ENCODE results near the gene CATSPER1. TPM values are rescaled to one million over a fixed set of nuclear protein-coding genes. Genes with fewer than 3 reads are reported as not detected.

CATSPER1 gene
- polyA plus RNA-seq, 1 of the 3 experiments (the other 2 are of a cell fraction) = 2.2 TPM

DNA sequence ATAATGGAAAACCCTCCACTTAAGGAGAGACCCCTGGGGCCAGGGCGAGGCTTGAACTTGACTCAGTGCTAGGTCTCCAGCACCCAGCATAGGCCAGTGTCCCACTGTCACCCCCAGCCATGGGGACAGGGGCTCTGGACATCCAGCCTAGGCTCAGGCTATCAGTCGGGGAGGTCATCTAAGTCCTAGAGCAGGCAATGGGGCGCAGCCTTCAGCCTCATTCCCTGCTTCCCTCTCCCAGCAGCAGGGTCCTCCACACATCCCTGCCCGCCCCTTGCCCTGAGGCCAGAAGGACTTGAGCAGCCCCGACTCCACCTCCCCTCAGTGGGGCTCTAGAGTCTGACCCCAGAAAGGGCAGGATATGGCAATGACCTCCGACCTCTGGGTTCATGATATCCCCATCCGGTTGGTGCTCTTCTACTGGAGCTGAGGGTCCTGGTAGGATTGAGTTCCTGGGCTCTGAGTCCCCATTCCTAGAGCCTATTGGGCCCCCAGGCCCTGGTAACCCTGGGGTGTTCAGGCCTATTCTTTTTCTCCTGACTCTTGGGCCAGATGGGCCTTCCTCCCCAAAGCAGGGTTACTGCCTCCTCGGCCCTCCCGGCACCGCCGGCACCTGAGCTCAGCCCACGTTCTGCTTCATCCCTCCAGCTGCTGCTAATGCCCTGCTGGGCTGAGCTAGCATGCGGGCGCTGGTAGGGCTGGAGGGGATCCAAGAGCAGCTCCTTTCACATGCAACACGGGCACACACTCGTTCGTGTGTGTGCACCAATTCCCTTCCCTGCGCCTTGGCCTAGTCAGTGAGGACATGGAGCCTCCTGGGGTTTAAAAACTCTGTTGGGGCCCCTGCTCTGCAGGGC, 10.1 kb downstream of the CATSPER1 start:
- Histone ChIP-seq H3K27ac (ENCODE audit: low read depth in 2 of 2, low read length in 1 of 2) (peak overlapping the region; percentile 73 to 92; a peak in 3 of 4 replicates), H2AFZ (ENCODE audit: low read depth) (peak overlapping the region; percentile 29; the same call in 1 of the 2 replicates), H3K27me3 (ENCODE audit: insufficient read depth) (no peaks in the 10 kb centered on the region), H3K9me3 (no peaks in the 10 kb centered on the region), H3K4me2 (peak overlapping the region; percentile 74), H4K20me1 (ENCODE audit: insufficient read depth) (no peaks in the 10 kb centered on the region), H3K79me2 (ENCODE audit: insufficient read depth) (peaks cover 38% of the 10 kb centered on the region; the same call in 1 of the 2 replicates), H3K9ac (peak overlapping the region; percentile 71), H3K4me3 (ENCODE audit: low read depth in 2 of 2, low read length in 1 of 2) (no peak overlapping the region), H3K36me3 (replicated peaks in 1 of 2; ENCODE audit: control insufficient read depth in 1 of 2, insufficient read depth in 2 of 2, low read length in 1 of 2) (no peaks in the 10 kb centered on the region), H3K9me2 (no peaks in the 10 kb centered on the region), H3K4me1 (ENCODE audit: control insufficient read depth in 1 of 2, insufficient read depth in 2 of 2, low read depth in 1 of 2, low read length in 1 of 2) (peaks cover 15 to 38% of the 10 kb centered on the region in 2 experiments; a peak in 3 of 4 replicates), H3F3A (replicated peaks; ENCODE audit: insufficient read depth) (peaks cover 31% of the 10 kb centered on the region)
- POLR2A ChIA-PET = no interaction called here
- 97% methylated on average over 10 of the region's 18 CpGs for WGBS (ENCODE audit: low lambda C conversion rate)
- DNase-seq = no peak
- no peak for TF ChIP-seq RFX5 (IDR thresholded peaks at IDR 0.05; ENCODE audit: low read length)
- TF ChIP-seq, protein P1, sequence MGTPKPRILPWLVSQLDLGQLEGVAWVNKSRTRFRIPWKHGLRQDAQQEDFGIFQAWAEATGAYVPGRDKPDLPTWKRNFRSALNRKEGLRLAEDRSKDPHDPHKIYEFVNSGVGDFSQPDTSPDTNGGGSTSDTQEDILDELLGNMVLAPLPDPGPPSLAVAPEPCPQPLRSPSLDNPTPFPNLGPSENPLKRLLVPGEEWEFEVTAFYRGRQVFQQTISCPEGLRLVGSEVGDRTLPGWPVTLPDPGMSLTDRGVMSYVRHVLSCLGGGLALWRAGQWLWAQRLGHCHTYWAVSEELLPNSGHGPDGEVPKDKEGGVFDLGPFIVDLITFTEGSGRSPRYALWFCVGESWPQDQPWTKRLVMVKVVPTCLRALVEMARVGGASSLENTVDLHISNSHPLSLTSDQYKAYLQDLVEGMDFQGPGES (IDR thresholded peaks at IDR 0.05; ENCODE audit: low read depth, low read length) = no peak
- TF ChIP-seq, protein P2, sequence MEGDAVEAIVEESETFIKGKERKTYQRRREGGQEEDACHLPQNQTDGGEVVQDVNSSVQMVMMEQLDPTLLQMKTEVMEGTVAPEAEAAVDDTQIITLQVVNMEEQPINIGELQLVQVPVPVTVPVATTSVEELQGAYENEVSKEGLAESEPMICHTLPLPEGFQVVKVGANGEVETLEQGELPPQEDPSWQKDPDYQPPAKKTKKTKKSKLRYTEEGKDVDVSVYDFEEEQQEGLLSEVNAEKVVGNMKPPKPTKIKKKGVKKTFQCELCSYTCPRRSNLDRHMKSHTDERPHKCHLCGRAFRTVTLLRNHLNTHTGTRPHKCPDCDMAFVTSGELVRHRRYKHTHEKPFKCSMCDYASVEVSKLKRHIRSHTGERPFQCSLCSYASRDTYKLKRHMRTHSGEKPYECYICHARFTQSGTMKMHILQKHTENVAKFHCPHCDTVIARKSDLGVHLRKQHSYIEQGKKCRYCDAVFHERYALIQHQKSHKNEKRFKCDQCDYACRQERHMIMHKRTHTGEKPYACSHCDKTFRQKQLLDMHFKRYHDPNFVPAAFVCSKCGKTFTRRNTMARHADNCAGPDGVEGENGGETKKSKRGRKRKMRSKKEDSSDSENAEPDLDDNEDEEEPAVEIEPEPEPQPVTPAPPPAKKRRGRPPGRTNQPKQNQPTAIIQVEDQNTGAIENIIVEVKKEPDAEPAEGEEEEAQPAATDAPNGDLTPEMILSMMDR (IDR thresholded peaks at IDR 0.05) = no peak
- no peak for TF ChIP-seq GABPA (IDR thresholded peaks at IDR 0.05; ENCODE audit: low read depth)
- TF ChIP-seq JUND (IDR thresholded peaks at IDR 0.05) = no peak
- TF ChIP-seq, protein P3, sequence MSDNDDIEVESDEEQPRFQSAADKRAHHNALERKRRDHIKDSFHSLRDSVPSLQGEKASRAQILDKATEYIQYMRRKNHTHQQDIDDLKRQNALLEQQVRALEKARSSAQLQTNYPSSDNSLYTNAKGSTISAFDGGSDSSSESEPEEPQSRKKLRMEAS (IDR thresholded peaks at IDR 0.05; ENCODE audit: low read depth) = no peak
- TF ChIP-seq, protein P4, sequence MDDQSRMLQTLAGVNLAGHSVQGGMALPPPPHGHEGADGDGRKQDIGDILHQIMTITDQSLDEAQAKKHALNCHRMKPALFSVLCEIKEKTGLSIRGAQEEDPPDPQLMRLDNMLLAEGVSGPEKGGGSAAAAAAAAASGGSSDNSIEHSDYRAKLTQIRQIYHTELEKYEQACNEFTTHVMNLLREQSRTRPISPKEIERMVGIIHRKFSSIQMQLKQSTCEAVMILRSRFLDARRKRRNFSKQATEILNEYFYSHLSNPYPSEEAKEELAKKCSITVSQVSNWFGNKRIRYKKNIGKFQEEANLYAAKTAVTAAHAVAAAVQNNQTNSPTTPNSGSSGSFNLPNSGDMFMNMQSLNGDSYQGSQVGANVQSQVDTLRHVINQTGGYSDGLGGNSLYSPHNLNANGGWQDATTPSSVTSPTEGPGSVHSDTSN (IDR thresholded peaks at IDR 0.05) = no peak
- TF ChIP-seq NFIC (IDR thresholded peaks at IDR 0.05; ENCODE audit: borderline replicate concordance) = no peak
- TF ChIP-seq YY1 (IDR thresholded peaks at IDR 0.05; ENCODE audit: low read depth) = no peak
- TF ChIP-seq, protein P5, sequence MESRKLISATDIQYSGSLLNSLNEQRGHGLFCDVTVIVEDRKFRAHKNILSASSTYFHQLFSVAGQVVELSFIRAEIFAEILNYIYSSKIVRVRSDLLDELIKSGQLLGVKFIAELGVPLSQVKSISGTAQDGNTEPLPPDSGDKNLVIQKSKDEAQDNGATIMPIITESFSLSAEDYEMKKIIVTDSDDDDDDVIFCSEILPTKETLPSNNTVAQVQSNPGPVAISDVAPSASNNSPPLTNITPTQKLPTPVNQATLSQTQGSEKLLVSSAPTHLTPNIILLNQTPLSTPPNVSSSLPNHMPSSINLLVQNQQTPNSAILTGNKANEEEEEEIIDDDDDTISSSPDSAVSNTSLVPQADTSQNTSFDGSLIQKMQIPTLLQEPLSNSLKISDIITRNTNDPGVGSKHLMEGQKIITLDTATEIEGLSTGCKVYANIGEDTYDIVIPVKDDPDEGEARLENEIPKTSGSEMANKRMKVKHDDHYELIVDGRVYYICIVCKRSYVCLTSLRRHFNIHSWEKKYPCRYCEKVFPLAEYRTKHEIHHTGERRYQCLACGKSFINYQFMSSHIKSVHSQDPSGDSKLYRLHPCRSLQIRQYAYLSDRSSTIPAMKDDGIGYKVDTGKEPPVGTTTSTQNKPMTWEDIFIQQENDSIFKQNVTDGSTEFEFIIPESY (IDR thresholded peaks at IDR 0.05; ENCODE audit: borderline replicate concordance, low read depth) = no peak
- TF ChIP-seq TCF12 (IDR thresholded peaks at IDR 0.05) = no peak
- TF ChIP-seq, protein P6, sequence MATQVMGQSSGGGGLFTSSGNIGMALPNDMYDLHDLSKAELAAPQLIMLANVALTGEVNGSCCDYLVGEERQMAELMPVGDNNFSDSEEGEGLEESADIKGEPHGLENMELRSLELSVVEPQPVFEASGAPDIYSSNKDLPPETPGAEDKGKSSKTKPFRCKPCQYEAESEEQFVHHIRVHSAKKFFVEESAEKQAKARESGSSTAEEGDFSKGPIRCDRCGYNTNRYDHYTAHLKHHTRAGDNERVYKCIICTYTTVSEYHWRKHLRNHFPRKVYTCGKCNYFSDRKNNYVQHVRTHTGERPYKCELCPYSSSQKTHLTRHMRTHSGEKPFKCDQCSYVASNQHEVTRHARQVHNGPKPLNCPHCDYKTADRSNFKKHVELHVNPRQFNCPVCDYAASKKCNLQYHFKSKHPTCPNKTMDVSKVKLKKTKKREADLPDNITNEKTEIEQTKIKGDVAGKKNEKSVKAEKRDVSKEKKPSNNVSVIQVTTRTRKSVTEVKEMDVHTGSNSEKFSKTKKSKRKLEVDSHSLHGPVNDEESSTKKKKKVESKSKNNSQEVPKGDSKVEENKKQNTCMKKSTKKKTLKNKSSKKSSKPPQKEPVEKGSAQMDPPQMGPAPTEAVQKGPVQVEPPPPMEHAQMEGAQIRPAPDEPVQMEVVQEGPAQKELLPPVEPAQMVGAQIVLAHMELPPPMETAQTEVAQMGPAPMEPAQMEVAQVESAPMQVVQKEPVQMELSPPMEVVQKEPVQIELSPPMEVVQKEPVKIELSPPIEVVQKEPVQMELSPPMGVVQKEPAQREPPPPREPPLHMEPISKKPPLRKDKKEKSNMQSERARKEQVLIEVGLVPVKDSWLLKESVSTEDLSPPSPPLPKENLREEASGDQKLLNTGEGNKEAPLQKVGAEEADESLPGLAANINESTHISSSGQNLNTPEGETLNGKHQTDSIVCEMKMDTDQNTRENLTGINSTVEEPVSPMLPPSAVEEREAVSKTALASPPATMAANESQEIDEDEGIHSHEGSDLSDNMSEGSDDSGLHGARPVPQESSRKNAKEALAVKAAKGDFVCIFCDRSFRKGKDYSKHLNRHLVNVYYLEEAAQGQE (IDR thresholded peaks at IDR 0.05; ENCODE audit: low read depth, low read length) = no peak
- TF ChIP-seq MXI1 (IDR thresholded peaks at IDR 0.05; ENCODE audit: low read depth, low read length) = no peak
- no peak for TF ChIP-seq TEAD4 (IDR thresholded peaks at IDR 0.05; ENCODE audit: borderline replicate concordance, insufficient read depth)
- no peak for TF ChIP-seq FOXM1 (IDR thresholded peaks at IDR 0.05; ENCODE audit: low read depth)
- no peak for TF ChIP-seq RXRA (IDR thresholded peaks at IDR 0.05; ENCODE audit: borderline replicate concordance, low read depth)
- CTCF ChIA-PET = no interaction called here

All from SK-N-SH (cell line).